ENCODE measurements around the gene DELE1. TPM values are rescaled to one million over a fixed set of nuclear protein-coding genes. Genes with fewer than 3 reads are reported as not detected.

DELE1 gene
- total RNA-seq, 4 donors from 2014 or later, result 57.3 to 87.5 (median 61.0) TPM

DNA sequence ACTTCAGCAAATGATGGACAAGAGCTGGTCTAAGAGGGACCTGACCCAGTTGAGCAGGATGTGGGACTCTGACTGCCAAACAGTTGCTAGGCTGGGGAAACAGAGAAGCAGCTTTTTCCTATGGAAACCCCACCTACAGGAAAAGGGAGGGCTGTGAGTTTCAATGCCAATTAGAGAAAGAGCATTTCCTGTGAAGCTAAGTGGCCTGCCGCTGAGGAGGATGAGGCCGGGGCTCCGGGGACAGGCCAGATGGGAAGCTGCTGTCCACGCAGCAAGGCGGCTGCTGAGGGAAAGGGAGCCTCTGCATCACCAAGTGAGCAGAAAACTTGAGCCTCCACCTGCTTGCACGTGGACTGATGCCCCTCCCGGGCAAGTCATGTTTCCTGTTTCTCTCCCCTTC, 34.4 kb downstream of the DELE1 start, which contains the start of gene PCDH12:
PCDH12 (minus strand) TSS at position 90 of the 400 bp plus-strand sequence. CDS start 351 bp downstream, outside the sequence.
- DNase-seq (ENCODE audit: low spot score) (no peak), ATAC-seq (ENCODE audit: low FRiP score) (peak; percentile 17)

DNA sequence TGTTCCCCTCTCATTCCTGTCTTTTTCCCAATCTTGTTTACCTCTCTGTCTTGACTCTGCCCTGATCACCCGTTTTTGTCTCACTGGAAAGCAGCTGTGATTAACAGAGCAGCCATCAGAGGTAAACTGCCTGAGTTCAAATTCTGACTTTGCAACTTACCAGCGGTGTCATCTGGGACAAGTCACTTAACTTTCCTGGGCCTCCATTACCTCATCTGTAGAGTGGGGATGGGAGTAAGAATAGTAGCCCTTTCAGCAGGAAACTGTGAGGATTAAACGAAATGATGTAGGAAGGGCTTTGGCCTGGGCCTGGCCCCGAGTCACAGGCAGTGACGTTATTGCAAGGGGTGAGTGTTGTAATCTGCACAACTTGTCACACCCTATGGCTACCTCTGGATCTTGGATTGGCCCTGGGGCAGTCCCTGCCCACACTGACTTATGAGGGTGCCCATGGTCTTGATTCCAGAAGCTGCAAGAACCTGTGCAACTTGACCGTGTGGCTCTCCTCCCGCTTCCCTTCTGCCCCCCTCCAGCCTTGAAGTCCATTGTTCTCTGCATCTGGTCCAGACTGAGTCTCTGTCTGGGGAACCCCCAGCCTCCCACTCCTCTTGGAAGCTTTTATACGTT, 35.0 kb downstream of the DELE1 start:
- TF ChIP-seq, protein P1, sequence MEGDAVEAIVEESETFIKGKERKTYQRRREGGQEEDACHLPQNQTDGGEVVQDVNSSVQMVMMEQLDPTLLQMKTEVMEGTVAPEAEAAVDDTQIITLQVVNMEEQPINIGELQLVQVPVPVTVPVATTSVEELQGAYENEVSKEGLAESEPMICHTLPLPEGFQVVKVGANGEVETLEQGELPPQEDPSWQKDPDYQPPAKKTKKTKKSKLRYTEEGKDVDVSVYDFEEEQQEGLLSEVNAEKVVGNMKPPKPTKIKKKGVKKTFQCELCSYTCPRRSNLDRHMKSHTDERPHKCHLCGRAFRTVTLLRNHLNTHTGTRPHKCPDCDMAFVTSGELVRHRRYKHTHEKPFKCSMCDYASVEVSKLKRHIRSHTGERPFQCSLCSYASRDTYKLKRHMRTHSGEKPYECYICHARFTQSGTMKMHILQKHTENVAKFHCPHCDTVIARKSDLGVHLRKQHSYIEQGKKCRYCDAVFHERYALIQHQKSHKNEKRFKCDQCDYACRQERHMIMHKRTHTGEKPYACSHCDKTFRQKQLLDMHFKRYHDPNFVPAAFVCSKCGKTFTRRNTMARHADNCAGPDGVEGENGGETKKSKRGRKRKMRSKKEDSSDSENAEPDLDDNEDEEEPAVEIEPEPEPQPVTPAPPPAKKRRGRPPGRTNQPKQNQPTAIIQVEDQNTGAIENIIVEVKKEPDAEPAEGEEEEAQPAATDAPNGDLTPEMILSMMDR (IDR thresholded peaks at IDR 0.05), result no peak
- no peak for ATAC-seq (ENCODE audit: low FRiP score)
- DNase-seq (ENCODE audit: low spot score), result no peak

More for the DNA sequence above, 34.4 kb downstream of the DELE1 start, which contains the start of gene PCDH12:
- TF ChIP-seq, protein P1 (IDR thresholded peaks at IDR 0.05), result no peak

DNA sequence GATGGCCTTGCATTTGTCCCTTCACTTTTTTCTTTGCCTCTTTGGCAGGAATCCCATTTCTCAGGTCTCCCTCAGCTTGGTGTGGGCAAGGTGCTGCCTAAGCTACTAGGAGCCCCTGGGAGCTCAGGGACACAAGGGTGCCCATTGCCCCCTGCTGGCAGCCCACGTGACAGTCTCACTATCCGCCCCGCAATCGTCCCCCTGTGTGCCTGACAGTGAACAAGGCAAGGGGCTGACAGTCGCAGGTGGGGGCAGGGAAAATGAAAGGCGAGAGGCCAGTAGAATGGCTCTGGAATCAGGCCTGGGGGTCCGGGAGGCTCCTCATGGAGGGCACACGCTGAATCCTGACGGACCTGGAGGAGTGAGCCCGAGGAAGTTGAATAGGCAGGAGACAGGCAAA, 36.3 kb downstream of the DELE1 start:
- TF ChIP-seq, protein P1 (IDR thresholded peaks at IDR 0.05), result no peak
- no peak for ATAC-seq (ENCODE audit: low FRiP score)

DNA sequence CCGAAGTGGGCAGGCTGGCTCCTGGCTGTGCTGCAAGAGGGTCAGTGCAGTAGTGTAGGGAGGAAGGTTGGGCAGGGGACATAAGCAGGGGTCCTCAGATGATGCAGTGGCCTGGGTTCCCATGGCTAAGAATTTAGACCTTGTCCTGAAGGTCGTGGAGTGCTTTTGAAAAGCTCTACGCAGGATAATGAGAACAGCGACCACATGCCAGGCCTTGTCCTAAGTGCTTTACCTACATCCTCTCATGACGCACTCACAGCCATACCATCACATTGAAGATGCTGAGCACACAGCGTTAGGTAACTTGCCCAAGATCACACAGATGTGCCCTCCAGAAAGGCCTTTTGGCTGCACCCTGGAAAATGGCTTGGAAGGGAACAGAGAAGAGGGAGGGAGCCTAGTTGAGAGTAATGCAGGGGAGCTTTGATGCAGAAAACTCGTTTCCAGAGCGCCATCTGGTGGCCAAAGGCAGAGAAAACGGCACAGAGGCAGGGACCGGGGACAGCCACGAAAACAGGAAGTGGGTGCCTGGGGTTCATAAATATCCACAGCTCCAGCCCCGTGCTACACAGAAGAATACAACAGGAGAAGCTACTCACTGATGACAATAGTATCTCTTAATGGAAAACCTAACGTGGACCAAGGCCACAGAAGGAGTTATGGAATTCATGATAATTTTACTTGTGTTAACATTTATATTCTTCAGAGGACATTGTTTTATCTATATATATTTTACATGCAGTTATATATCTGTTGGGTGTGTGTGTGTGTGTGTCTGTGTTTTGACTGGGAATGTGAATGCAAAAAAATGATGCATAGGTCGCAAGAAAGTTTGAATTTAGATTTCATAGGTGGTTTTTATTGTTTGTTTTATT, 37.0 kb downstream of the DELE1 start:
- TF ChIP-seq, protein P1 (IDR thresholded peaks at IDR 0.05), result peak in 2 of 3 donors; percentile 47 to 59
- ATAC-seq (ENCODE audit: low FRiP score) (peak; percentile 70), DNase-seq (ENCODE audit: low spot score) (peak; percentile 67)

More for the DNA sequence above, 36.3 kb downstream of the DELE1 start:
- no peak for DNase-seq (ENCODE audit: low spot score)

DNA sequence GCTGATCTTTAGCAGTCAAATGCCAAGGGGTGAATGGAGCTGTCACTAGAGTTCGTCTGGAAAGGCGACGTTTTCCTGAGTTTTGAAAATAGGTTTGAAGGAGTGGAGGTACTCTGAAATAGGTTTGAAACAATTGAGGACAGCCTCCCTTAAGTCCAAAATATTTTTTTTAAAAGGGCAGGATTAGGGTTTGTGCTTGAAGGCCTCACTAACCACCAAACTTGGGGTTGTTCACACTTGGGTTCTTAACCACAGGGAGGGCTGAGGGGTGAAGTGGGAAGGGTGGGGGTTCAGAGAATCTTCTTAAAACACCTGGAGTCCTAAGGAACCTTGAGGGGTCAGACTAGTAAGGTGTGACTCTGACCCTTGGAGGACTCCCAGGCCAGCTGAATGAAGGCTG, 37.8 kb downstream of the DELE1 start:
- no peak for DNase-seq (ENCODE audit: low spot score)
- no peak for ATAC-seq (ENCODE audit: low FRiP score)
- TF ChIP-seq, protein P1 (IDR thresholded peaks at IDR 0.05), result no peak

DNA sequence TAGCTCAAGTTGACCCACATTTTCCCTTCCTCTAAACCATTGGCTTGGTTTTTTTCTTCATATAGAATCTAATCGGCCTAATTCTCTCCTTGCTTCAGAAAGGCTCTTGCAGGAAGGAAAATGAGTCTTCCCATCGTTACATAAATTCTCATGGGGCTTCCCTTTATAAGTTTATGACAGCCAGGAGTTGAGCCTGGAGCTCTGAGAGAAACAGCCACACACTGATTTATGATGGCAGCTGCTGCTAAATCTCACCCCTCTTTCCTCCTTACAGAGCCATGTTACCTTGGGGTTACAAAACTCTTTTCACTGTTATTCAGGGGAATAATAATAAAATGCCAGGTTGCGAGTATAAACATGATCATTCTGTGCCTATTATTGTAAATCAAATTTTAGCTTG, 40.0 kb downstream of the DELE1 start:
- no peak for DNase-seq (ENCODE audit: low spot score)
- TF ChIP-seq, protein P1 (IDR thresholded peaks at IDR 0.05), result no peak
- ATAC-seq (ENCODE audit: low FRiP score), result no peak
